H9 (cell line): ENCODE results near the gene FOS. TPM values are rescaled to one million over a fixed set of nuclear protein-coding genes. Genes with fewer than 3 reads are reported as not detected.

Experiments used
- DNase-seq: peaks from one replicate; pipeline ENCODE4 v3.0.0-alpha.2; 2017
- H2AFZ ChIP-seq: one replicate; pipeline ENCODE4 v1.6.1; 2013; ENCODE audit warnings: mild to moderate bottlenecking, low read length, control low read depth, moderate library complexity
- H2AK5ac ChIP-seq: 2 replicates; pipeline ENCODE4 v1.6.1; 2013; ENCODE audit warnings: low read length, control low read depth, mixed read lengths; ENCODE audit not compliant: insufficient read length
- H2BK120ac ChIP-seq: one replicate; pipeline ENCODE4 v1.6.1; 2013; ENCODE audit warnings: low read depth, mild to moderate bottlenecking, low read length, control low read depth, inconsistent platforms; ENCODE audit not compliant: poor library complexity, severe bottlenecking
- H2BK12ac ChIP-seq: 2 replicates; pipeline ENCODE4 v1.6.1; 2013; ENCODE audit warnings: low read length, control low read depth, mixed read lengths, low read depth; ENCODE audit not compliant: insufficient read length
- H2BK15ac ChIP-seq: 2 replicates; pipeline ENCODE4 v1.6.1; 2013; ENCODE audit warnings: low read depth, low read length, control low read depth
- H2BK20ac ChIP-seq: one replicate; pipeline ENCODE4 v1.6.1; 2013; ENCODE audit warnings: low read depth, mild to moderate bottlenecking, low read length, control low read depth, inconsistent platforms; ENCODE audit not compliant: poor library complexity, severe bottlenecking
- H2BK5ac ChIP-seq: 2 replicates; pipeline ENCODE4 v1.6.1; 2013; ENCODE audit warnings: low read length, control low read depth, mixed read lengths; ENCODE audit not compliant: insufficient read length
- H3K14ac ChIP-seq: 2 replicates; pipeline ENCODE4 v1.6.1; 2013; ENCODE audit warnings: low read length, control low read depth; ENCODE audit not compliant: insufficient read depth
- H3K18ac ChIP-seq: 2 replicates; pipeline ENCODE4 v1.6.1; 2013; ENCODE audit warnings: low read depth, mild to moderate bottlenecking, mixed read lengths, low read length, control low read depth; ENCODE audit not compliant: insufficient read length
- H3K23ac ChIP-seq: 2 replicates; pipeline ENCODE4 v1.6.1; 2013; ENCODE audit warnings: low read length, control low read depth, mixed read lengths, low read depth; ENCODE audit not compliant: insufficient read length
- H3K23me2 ChIP-seq: 2 replicates; pipeline ENCODE4 v1.6.1; 2013; ENCODE audit warnings: low read depth, mild to moderate bottlenecking, mixed read lengths, low read length, control low read depth; ENCODE audit not compliant: insufficient read length, poor library complexity, severe bottlenecking
- H3K27ac ChIP-seq: 2 replicates; pipeline ENCODE4 v1.5.1; 2013; ENCODE audit warnings: low read length, control low read depth, mixed read lengths, low read depth; ENCODE audit not compliant: insufficient read length
- H3K27me3 ChIP-seq: 2 replicates; pipeline ENCODE4 v1.6.1; 2013; ENCODE audit warnings: low read length, control low read depth, inconsistent platforms; ENCODE audit not compliant: insufficient read depth
- H3K4ac ChIP-seq: 2 replicates; pipeline ENCODE4 v1.6.1; 2013; ENCODE audit warnings: low read depth, mild to moderate bottlenecking, control low read depth, inconsistent platforms, low read length, moderate library complexity
- H3K4me1 ChIP-seq: 2 replicates; pipeline ENCODE4 v1.6.1; 2013; ENCODE audit warnings: low read length, control low read depth, inconsistent platforms; ENCODE audit not compliant: insufficient read depth
- H3K4me2 ChIP-seq: 2 replicates; pipeline ENCODE4 v1.6.1; 2013; ENCODE audit warnings: low read length, control low read depth, mixed read lengths; ENCODE audit not compliant: insufficient read length, insufficient read depth
- H3K56ac ChIP-seq: 2 replicates; pipeline ENCODE4 v1.6.1; 2013; ENCODE audit warnings: low read depth, mild to moderate bottlenecking, mixed read lengths, low read length, control low read depth; ENCODE audit not compliant: insufficient read length
- H3K79me1 ChIP-seq: 2 replicates; pipeline ENCODE4 v1.6.1; 2013; ENCODE audit warnings: low read depth, mild to moderate bottlenecking, moderate library complexity, low read length, control low read depth, inconsistent platforms; ENCODE audit not compliant: insufficient read depth, poor library complexity, severe bottlenecking
- H3K79me2 ChIP-seq: 2 replicates; pipeline ENCODE4 v1.6.1; 2013; ENCODE audit warnings: low read length, control low read depth, inconsistent platforms; ENCODE audit not compliant: insufficient read depth
- H3K9ac ChIP-seq: 2 replicates; pipeline ENCODE4 v1.6.1; 2013; ENCODE audit warnings: low read length, control low read depth, mixed read lengths; ENCODE audit not compliant: insufficient read length; ENCODE audit errors: extremely low read depth
- H3K9me3 ChIP-seq: one replicate; pipeline ENCODE4 v1.6.1; 2013; ENCODE audit warnings: low read depth, low read length, inconsistent platforms; ENCODE audit not compliant: control insufficient read depth
- H3T11ph ChIP-seq: one replicate; pipeline ENCODE4 v1.6.1; 2013; ENCODE audit warnings: mild to moderate bottlenecking, low read length, control low read depth, inconsistent platforms
- H4K20me1 ChIP-seq: one replicate; pipeline ENCODE4 v1.6.1; 2013; ENCODE audit not compliant: control insufficient read depth, insufficient read length, insufficient read depth
- H4K5ac ChIP-seq: 2 replicates; pipeline ENCODE4 v1.6.1; 2013; ENCODE audit warnings: low read depth, mild to moderate bottlenecking, mixed read lengths, low read length, control low read depth; ENCODE audit not compliant: insufficient read length
- H4K8ac ChIP-seq: replicated peaks from 2 replicates; pipeline ENCODE4 v1.6.1; 2013; ENCODE audit warnings: low read length, control low read depth, mixed read lengths, low read depth; ENCODE audit not compliant: insufficient read length
- H4K91ac ChIP-seq: 2 replicates; pipeline ENCODE4 v1.6.1; 2013; ENCODE audit warnings: low read depth, mild to moderate bottlenecking, moderate library complexity, mixed read lengths, low read length, control low read depth; ENCODE audit not compliant: insufficient read length
- H3K27ac Mint-ChIP-seq, 3 experiments: 2 replicates in 2 of 3; 3 replicates in 1 of 3; pipeline ENCODE4 v1.8.0; 2020 to 2021; ENCODE audit warnings: mixed read lengths in 3 of 3, mild to moderate bottlenecking in 1 of 3, moderate library complexity in 1 of 3
- H3K27me3 Mint-ChIP-seq: 2 replicates; pipeline ENCODE4 v1.8.0; 2021; ENCODE audit warnings: low read depth, mild to moderate bottlenecking, moderate library complexity, mixed read lengths
- H3K36me3 Mint-ChIP-seq, 3 experiments: 2 replicates in 2 of 3; 3 replicates in 1 of 3; pipeline ENCODE4 v1.8.0; 2020 to 2021; ENCODE audit warnings: low read depth in 3 of 3, mixed read lengths in 3 of 3; ENCODE audit not compliant: insufficient read depth in 1 of 3
- H3K4me1 Mint-ChIP-seq, 2 experiments: 2 replicates each; pipeline ENCODE4 v1.8.0; 2020; ENCODE audit warnings: mixed read lengths in 2 of 2
- H3K4me3 Mint-ChIP-seq, 2 experiments: 2 replicates in 1 of 2; 3 replicates in 1 of 2; pipeline ENCODE4 v1.8.0; 2020 to 2021; ENCODE audit warnings: mild to moderate bottlenecking in 2 of 2, mixed read lengths in 2 of 2, moderate library complexity in 1 of 2
- H3K9me3 Mint-ChIP-seq, 2 experiments: 2 replicates in 1 of 2; 3 replicates in 1 of 2; pipeline ENCODE4 v1.8.0; 2020; ENCODE audit warnings: mild to moderate bottlenecking in 2 of 2, mixed read lengths in 2 of 2, moderate library complexity in 1 of 2
- WGBS: extraction: QIAGEN DNeasy Blood & Tissue Kit; methylation state at CpG from one replicate; pipeline ENCODE4 v1.1.7; 2013; ENCODE audit warnings: missing lambda C conversion rate, low lambda C conversion rate, mixed read lengths; ENCODE audit not compliant: insufficient read length; ENCODE audit errors: extremely low coverage; 5-methylcytosine and 5-hydroxymethylcytosine counted together
- total RNA-seq: library from RNA; stranded (reverse); gene quantifications from 2 replicates; pipeline ENCODE4 v1.2.1, GENCODE V29; 2021
- TF ChIP-seq, protein P1 (sequence below): fragments of 200-600 bp; sonication (generic); conservative IDR thresholded peaks from 3 replicates; pipeline ENCODE4 v1.8.0; 2021; ENCODE audit warnings: antibody characterized with exemption, mild to moderate bottlenecking

Gene FOS
- total RNA-seq, 1 experiment from 2014 or later, result 33.9 TPM

- TF ChIP-seq, protein P1, sequence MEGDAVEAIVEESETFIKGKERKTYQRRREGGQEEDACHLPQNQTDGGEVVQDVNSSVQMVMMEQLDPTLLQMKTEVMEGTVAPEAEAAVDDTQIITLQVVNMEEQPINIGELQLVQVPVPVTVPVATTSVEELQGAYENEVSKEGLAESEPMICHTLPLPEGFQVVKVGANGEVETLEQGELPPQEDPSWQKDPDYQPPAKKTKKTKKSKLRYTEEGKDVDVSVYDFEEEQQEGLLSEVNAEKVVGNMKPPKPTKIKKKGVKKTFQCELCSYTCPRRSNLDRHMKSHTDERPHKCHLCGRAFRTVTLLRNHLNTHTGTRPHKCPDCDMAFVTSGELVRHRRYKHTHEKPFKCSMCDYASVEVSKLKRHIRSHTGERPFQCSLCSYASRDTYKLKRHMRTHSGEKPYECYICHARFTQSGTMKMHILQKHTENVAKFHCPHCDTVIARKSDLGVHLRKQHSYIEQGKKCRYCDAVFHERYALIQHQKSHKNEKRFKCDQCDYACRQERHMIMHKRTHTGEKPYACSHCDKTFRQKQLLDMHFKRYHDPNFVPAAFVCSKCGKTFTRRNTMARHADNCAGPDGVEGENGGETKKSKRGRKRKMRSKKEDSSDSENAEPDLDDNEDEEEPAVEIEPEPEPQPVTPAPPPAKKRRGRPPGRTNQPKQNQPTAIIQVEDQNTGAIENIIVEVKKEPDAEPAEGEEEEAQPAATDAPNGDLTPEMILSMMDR, result no peak
- Histone ChIP-seq H3K9me3 (no peaks in the 10 kb centered on the region), H3K4me1 (no peaks in the 10 kb centered on the region), H3K27me3 (no peaks in the 10 kb centered on the region), H4K20me1 (no peaks in the 10 kb centered on the region), H3T11ph (no peak overlapping the region), H3K4me2 (no peak overlapping the region), H2BK120ac (no peak overlapping the region), H3K27ac (no peak overlapping the region), H2BK12ac (no peak overlapping the region), H3K56ac (no peak overlapping the region), H3K9ac (no peak overlapping the region), H3K79me2 (no peaks in the 10 kb centered on the region), H4K8ac (no peak overlapping the region), H3K4ac (no peak overlapping the region), H2BK15ac (no peak overlapping the region), H4K91ac (no peak overlapping the region), H2BK20ac (no peak overlapping the region), H3K23ac (no peak overlapping the region), H2BK5ac (no peak overlapping the region), H3K79me1 (no peaks in the 10 kb centered on the region), H2AFZ (peak overlapping the region; percentile 2), H3K14ac (no peak overlapping the region), H2AK5ac (no peak overlapping the region), H3K18ac (no peak overlapping the region), H4K5ac (no peak overlapping the region), H3K23me2 (no peaks in the 10 kb centered on the region)
- Mint-ChIP-seq H3K27me3 (no peaks in the 10 kb centered on the region), H3K27ac (peak overlapping the region in 2 of 3 experiments; percentile 20 to 57; a peak in 2 of 7 replicates), H3K4me3 (no peak overlapping the region), H3K4me1 (peaks cover 21 to 26% of the 10 kb centered on the region in 2 experiments), H3K36me3 (no peaks in the 10 kb centered on the region), H3K9me3 (no peaks in the 10 kb centered on the region)
- DNase-seq, result peak; percentile 46
- no CpG with 5 or more reads among the region's 10 CpGs for WGBS
Observed at GRCh38 chr14:75249251-75249957, 29.2 kb upstream of the FOS start.
